ENCODE measurements around the gene ABCA4.

The ABCA4 gene

DNA sequence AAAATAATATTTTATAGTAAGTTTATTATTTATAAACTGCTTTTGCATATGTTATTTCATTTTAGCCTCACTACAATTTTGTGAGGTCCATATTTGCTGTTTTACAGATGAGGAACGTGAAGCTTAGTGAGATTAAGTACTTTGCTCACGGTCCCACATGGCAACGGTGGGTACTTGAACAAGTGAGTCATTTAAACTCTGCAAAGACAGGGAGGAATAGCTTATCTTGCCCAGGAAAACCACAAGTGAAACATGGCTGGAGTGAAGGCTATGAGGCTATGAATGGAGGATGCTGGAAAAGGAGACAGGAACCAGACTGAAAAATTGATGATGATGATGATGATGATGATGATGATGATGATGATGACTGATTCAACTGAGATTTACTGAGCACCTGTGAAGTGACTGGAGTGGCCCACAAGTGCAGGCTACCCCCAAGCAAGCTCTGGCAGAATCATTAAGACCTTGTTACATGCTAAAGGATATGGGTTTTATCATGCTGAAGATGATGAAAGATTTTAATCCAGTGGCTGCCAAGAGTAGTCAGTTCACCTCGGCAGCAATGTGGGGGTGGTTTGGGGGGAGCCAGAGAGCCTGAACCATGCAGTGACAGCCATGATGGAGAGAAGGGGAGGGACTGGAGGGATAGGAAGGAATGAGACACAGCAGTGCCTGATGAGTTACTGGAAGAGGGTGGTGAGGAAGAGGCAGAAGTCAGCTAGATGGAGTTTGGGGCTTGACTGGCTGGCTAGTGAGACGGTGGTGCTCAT lies 1.4 kb upstream of the ABCA4 start:
- no peak for FAIRE-seq

DNA sequence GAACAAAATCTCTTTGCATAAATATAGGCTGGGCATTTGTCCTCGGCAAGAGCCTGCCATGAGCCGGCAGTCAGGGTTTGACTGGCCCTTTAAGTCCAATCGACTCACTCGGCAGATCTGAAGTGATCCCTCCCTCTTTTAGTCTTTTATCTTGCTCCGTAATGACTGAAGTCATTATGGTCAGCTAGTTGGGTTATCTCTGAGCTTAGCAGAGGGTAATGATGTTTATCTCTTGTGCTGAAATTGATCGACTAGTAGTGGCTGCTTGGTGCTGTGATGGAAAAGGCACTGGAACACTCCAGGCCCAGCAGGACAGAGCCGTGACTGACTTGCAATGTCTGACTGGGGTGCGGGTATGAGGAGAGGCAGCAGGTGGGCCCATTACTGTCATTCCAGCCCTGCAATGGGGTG lies 468 bp upstream of the ABCA4 start:
- no peak for FAIRE-seq

DNA sequence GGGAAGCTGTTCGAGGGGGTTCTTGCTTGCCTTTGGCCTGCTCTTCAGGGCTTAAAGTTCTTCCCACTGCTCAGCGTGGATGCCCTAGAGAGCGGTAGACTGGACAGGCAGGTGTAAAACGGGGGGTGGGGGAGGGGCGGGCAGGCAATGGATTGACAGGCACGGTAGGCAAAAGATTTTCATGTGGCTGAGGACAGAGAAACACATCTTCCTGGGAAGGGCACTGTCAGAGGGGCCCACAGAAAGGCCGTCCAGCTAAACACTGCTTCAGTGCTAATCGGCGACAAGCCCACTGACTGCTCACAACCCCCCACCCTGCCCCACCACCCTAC lies 412 bp downstream of the ABCA4 start:
- no peak for FAIRE-seq

DNA sequence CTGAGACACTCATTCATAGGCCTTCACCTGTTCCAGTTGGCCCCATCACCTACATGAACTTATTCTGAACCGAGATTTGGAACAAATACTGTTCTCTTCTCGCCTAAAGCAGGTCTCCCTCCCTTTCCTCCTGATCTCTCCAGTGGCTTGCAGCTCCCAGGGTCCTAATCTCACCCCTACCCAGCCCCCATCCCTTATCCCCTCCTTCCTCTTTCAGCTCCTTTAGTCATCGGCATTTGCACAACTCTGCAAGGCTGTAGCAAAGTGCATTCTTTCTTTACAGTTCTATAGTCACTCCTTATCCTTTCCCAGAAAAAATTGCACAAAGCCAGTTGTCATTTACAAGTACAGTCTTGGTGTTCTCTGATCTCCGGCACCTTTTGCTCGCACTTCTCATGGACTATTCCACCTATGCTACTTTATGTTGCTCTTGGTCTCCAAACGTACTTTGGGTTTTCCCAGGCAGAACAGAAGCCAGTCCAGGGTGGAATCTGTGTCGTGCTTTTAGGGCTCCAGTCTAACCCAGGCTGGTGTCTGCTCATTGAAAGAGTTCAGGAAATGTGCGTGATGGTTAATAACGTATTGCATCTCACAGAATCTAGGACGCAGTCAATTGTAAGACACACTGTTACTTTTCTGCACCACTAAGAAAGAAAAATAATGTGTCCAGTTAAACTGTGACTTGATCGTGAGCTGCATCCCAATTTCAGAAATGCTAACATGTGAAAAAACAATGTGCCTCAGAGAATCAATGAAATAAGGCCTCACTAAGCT lies 965 bp downstream of the ABCA4 start:
- no peak for FAIRE-seq

DNA sequence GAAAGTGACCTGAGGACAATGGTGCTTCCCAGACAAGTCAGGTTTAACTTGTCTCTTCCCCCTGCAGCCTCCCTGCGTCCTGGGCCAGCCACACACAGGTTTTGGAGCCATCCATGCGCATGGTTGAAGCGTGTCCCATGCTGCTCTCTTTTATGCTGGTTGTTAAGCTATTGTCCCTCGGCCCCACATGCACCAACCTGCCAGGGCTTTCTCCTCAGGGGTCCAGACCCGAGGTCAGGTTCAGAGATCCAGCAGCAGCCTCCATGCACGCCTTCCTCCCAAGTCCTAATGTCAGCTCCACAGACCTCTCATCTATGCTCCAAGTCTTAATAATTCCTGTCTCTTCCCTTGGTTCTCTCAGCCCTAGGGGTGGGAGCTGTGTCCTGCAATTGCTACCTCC lies 1.6 kb downstream of the ABCA4 start:
- FAIRE-seq, result no peak

DNA sequence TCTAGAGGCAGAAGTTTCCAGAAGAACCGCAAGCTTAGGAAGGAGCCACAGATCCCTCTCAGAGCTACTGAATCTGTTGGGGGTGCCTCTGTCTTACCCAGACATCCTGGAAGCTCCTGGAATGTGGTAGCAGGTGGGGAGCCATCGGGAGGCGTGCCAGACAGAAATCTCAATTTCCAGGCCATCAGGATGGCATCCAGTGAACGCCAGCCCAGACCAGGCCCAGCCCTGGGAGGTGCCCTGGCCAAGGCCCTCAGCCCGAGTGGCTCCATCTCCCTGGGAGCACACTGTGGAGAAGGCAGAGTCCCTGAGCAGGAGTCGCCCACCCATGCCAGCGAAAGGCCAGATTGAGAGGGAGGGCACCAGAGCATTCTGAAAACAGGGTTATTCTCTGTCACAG lies 2.5 kb downstream of the ABCA4 start:
- FAIRE-seq, result no peak

DNA sequence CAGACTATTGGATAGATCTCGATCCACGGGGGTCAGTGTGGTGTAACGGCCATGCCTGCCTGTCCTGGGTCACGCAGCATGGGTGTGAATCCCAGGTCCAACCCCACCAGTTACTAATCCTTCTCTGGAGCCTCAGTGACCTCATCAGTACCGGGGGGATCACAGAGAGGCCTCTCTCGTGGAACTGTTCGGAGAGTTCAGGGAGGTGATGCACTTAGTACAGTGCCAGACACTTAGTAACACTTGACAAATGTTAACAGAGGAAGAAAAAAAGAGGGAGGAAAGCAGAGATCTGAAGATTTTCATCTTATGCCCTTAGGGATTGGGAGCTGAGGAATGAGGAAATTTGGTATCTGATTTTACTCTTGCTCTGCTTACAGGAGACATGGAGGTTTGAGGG lies 2.9 kb downstream of the ABCA4 start:
- FAIRE-seq, result no peak

DNA sequence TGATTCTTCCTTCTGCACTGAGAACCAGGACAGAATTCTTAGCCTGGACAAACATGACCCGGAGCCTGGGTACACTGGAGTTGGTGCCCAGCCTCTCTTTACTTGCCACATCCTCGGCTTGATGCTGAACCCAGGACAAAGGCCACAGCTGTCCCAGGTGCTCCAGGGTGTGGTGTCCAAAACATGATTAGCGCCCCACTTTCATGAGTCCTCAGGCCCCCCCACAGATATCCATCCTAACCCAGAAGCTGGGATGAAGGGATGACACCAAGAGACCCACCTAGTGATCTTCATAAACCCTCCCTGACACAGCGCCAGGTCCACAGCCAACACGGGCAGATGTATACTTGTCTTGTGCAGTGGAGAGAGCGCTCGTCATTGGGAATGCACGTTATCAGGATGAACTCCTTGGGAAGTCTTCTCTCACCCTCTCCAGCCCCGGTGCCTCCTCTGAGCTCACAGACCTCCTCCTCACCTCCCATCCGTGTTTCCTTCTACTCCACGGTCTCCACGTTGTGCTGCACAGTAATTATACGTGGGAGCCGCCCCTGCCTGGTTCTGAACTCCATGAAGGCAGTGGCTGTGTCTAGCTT lies 3.6 kb downstream of the ABCA4 start:
- no peak for FAIRE-seq

DNA sequence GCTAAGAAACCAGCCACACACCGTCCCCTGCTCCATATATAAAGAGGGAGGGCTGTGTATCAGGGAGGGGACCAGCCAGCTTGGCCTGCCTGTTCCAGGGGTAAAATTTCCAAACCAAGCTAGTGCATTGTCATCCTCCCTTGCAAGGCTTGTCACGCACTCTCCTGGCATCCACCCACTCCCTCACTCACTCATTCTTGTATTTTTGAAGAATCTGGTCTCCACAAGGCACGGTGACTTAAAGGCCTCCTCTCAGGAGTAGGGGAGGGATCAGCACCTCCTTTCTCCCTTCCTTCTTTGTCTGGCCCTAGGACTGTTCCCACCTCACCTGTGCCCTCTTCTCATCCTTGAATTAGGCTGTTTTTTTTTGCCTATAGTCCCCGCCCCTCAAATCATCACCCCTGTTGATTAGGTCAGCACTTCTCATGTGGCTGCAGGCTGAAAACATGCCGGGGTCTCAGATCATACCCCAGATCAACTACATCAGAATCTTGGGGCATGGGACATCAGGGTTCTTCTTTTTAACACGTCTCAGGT lies 5.0 kb downstream of the ABCA4 start:
- FAIRE-seq, result no peak

DNA sequence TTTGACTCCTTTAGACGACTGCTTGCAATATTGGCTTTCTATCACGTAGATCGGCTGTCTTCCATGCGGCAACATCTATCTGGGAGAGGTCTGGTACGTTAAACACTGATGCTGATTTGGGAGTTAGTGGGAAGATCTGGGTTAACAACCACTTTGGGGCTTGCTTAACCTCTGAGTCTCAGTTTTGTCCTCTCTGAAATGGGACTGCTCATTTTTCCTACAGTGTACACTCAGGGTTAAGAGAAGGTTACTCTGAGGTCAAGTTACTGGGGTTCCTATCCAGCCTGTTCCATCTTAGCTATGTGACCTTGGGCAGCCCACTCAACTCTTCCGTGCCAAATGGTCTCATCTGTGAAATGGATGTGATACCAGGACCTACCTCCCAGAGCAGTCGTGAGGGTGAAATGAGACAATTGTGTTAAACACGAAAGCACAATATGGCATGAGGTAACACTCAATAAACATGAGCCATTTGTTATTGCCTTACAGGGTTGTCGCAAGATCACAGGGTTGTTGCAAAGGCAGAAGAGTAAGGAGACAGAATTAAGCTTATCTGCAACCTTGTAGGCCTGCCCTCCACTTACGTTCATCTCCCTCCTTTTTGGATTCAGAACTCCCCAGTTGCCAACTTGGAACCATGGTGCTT lies 5.6 kb downstream of the ABCA4 start:
- no peak for FAIRE-seq

DNA sequence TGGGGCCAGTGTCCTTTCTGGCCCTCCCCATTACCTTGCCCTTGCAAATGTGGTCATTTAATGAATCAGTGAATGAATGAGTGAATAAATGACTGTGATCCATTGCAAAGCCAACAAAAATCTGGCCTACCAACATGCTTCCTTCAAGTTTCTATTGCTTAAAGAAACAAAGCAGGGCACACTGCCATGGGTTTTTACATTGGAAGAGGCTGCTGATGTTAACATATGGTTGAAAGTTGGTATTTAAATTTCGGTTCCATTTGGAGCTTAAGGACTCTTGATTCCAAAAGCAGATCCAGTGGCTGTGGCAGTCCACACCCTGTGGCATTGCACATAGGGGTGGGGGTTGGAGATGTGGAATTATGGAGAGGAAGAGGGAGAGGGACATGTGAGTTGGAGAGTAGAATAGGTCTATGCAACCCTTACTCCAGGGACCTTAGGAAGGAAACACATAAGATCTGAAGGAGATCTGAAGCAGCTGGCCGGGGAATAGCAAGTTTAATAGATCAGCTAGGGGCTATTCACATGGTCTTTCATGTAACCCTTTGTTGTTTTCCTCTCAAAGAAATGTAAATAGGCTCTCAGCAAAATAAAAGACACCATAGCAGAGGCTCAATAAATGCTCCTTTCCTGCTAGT lies 7.2 kb downstream of the ABCA4 start:
- no peak for FAIRE-seq

DNA sequence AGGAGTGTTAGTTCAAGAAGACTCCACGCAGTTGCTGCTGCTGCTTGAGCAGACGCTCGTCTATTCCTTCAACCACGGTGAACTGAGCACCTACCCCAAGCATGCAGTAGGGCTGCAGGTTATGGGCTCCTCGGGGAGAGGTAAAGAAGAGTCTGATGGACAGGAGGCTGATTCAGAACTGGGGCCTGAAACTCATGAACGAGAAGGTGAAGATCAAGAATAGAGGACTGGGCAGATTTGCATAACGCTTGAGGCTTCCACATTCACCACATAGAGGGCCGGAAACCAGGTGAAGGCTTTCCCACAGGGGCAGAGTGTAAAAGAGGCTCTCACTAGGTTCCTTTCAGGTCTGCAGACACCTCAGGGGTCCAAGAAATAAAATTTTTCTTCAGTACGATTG lies 9.1 kb downstream of the ABCA4 start:
- FAIRE-seq, result no peak

DNA sequence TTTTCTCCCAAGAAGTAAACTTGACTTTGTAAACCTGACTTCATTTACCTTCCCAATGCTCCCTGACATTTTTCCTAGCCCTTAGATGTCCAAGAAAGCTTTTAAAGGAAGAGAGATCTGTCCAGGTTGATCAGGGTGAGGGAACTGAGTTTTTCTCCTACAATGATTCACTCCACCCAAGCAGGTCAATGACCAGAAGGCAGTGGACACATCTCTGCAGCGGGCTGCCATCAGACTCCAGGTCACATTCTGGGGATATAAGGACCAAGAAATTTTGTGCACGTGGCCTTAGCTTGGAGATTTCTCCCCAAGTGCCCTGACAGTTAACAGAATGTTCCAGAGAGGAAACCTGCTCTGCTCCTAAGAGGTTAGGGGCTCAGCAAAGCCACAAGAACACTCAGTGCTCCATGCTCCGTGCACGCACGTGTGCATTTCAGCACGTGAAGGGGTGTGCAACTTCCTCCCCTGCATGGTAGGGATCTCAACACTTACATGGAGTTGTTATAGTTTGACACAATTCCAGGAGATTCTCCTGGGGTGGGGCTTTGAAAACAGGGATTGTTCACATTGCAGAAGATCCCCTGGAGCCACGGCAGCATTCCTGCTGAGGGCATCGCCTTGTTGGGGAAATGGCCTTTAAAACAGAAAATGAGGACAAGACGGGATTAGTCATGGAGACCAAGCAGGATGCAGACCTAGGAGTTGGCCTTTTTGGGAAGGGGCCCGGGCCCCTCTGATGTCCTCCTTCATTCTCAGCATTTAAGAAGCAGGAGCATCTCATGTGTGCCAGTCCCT lies 9.8 kb downstream of the ABCA4 start:
- FAIRE-seq, result no peak

DNA sequence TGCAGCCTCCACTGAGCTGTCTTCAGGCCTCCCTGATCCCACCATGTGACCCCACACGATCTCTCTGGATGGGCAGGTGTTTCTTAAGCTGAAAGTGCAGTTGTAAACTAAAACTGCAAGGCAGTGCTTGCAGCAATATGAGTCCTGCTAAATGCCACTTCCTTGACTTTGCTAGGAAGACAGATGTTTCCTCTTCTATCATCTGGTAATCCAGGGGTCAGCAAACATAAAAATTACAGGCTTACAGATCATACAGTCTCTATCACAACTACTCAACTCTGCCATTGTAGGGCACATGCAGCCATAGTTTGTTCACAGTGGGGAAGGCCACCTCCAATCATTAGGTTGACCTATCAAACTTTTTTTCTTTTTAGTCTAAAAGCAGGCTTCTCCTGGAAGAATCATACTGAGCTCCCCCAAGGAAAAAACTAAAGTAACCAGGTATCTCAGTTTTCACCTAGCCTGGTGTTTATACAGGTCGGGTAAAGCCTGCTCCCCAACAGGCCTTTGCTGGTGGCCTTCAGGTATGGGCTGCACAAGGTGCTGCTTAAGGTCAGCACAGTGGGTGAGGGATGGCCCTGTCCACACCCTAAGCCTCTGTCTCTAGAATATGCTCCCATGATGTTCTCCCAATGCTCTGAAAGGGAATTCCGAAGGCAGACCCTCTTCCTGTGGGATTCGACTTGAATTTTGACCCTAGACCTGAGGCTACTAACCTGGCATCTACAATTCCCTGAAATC lies 10.8 kb downstream of the ABCA4 start:
- no peak for FAIRE-seq

DNA sequence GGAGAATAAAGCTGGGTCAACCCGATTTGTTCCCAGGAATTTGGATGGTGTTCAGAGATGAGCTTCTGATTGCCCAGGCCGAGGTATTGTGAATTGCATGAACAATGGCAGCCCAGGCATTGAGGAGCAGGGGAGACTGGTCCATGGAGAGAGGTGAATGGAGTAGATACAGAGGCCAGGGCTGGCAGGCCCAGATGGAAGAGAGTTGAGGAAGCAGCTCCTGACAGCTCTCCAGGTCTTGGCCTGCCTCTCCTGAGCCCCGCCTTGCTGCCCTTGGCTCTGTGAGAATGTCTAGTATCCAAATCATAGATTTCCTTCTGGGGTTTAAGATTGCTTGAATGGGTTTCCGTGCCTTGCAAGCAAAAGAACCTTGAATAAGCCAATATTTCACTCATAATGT lies 11.5 kb downstream of the ABCA4 start:
- FAIRE-seq, result no peak

DNA sequence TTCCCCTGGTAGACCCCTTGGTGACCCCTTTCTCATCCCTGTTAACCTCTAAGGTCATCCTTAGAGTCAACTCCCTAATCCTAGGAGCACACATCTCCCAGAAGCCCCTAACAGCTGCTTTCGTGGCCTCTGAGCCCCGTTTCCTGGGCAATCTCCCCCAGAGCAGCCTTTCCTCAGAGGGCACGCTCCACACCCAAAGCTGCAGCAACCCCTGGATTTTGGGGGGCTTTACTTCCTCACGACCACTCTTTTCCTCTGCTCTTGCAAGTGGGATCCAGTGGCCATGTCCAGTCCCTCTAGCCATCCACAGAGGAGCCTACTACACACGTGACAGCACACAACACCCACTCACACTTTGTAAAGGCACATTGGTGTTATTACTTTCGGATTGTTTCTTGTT lies 13.8 kb downstream of the ABCA4 start:
- no peak for FAIRE-seq

DNA sequence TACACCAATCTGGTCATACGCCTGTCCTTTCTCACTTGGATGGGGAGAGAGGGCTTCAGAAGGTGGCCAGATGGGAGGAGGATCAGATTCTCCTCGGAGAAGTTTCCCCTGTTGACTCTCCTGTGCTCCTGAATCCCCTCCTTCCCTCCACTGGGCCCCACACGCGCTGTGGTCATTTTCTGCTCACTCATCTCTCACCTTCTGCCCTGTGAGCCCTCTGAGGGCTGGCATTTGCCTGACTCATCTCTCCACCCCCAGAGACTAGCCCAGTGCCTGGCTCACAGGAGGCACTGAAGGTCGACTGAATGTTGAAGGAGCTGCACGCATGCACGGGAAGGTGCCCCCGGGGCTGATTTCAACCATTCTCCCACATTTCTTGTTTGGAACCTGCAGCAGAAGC lies 14.2 kb downstream of the ABCA4 start:
- no peak for FAIRE-seq

DNA sequence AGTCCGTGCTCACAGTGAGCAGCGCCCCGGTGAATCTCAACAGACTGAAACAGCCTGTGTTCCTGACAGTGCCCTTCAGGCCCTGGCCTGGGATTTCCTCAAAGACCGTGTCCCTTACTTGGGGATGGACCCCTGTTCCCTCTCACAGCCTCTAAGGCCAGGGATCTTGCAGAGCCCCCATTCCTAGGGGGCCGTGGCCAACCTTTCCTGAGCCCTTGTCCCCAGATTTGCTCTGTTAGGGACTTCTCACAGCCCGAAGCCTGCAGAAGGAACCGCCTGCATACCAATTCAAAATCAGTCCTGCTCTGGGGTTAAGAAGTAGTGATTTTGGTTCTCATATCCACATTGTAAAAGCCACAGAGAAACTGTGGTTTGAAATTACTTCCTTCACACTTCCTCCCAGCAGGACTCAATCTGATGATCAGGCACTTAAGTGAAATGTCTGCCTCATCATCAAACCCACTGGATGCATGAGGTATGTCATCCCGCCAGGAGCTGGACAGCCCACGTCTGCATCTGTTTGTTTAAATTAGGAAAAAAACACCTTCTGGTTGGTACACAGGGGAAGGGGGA lies 14.9 kb downstream of the ABCA4 start:
- FAIRE-seq, result no peak

DNA sequence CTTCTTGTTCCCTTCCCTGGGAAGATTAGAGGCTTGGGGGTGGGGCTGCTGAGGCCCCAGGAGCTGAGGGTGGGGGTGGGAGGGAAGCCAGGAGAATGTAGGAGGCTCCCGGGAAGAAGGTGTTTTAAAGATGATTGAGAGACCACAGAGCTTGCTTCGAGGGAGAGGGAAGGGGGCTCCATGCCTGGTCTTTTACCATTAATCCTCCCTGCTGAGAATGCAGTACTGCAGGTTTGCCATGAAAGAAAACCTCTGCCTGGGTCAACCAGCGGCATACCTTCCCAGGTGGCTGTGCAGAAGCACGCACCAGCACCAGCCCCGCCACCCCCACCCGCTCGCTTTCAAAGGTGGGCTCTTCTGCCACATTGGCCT lies 15.4 kb downstream of the ABCA4 start:
- FAIRE-seq, result no peak

DNA sequence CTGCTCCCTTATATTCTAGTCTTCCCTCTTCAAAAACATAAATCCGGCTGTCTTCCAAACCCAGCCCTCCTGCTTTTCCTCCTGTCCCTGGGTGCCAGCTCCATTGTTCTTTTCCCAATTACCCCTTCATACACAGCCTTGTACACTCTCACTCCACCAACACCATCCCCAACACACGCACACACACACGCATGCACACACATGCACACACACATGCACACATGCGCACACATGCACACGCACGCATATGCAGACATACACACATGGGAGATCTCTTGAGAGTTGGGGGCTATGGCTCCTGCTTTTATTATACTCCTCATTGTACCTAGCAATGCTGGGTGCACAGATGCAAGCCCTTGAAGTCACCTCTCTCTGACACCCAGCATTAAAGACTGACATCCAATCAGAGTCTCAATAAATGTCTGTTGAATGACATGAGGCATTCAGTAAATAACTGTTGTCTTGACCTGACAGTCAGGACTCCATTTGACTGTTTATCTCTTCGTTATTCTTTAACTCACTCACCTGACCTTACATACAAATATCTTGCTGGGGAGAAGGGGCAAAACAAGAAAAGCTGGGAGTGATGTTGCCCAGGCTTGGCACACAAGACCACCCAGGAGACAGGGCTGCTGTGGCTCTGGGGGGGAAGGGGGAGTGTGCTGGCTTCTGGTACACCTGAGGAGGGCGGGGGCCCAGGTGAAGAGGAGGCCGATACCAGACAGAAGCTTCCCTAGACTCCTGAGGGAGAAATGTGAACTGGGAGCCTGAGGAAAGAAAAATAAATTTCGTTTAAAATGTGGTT lies 16.0 kb downstream of the ABCA4 start:
- FAIRE-seq, result no peak
